GM19043 (cell line): Measurements from ENCODE around the gene MYO1D.
"Not testable (repeated sequence)": the region's sequence is repeated elsewhere in the genome, so short reads cannot be mapped to it uniquely, and the experiment has no call there.

ENCODE experiments used
- ATAC-seq: cut with Tn5 transposase; IDR thresholded peaks from one replicate; pipeline ENCODE4 v1.9.1; 2021; ENCODE audit warnings: low read depth; ENCODE audit not compliant: unreplicated experiment

MYO1D gene

DNA sequence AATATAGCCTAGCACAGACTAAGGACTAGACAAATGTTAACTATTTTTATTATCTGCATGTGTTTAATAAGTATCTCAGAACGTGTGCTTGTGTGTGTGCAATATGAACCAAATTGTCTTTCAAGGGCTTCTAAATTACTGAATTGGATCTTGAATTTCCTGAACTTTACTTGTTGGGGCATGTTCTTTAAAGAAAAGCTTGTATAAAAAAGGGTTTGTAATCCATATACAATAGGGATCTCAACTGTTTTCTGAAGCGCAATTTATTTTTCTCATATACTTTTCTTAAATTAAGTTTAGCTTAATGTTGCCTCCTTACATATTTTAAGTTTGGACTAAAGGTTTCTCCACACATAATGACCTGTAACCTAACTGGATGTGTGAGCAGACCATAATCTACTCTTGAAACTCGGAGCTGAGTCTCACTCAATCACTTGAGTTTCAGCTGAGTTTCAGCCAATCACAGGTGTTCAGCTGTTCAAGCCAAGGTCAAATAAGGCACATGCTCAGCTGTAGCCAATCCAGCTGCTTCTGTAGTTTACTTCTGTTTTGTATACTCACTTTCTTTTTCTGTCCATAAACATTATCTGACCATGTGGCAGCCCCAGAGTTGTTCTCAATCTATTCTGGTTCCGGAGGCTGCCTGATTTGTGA, 317.8 kb downstream of the MYO1D start:
- ATAC-seq, result peak; percentile 85

DNA sequence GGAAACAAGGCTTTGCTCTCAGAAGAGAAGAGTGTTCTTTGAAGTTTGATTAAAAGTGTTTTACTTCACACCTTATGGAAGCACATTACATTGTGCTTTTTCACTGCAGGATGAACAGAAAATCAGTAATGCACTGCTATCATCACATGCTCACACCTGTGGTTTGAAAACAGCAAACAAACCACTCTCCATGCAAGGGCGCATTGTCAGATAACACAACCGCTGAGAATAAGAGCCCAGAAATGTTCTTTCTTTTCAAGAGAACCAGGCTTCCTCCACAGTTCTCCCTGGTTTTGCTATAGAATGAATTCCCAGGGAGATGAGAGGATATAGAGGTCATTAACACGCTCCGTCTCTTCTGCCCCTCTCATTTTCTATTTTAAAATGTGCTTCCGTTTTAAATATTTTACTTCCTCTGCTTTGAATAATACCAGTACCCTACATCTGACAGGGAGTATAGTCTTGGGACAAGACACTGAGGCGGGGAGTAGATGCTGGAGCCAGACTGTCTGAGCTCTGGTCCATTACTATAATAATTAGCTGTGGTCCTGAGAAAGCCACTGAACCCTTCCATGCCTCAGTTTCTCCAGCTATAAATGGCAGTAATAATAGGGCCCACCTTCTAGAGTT, 318.5 kb downstream of the MYO1D start:
- ATAC-seq, result no peak

GRCh38 chr17:32555611-32556310, 321.2 kb downstream of the MYO1D start:
- no peak for ATAC-seq

DNA sequence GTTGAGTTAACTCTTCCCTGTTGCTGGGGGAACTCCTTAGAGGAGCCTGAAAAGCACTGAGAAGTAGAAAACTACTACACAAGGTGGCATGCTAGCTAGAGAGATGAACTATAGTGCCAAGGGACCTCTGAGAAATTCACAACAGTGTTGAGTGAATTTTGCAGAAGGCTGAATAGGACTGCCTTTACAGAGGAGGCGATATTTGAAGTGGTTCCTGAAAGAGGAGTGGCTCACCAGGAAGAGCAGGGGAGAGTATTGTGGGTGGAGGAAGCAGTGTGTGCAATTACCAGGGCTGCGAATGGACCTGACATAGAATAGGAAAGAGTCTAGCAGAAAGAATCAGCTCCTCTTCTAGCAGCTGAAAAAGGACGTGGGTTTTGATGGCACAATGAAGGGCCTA, 323.8 kb downstream of the MYO1D start:
- ATAC-seq, result no peak

- ATAC-seq, result no peak
These were observed 324.6 kb downstream of the MYO1D start for GRCh38 chr17:32552280-32552679.

GRCh38 chr17:32551186-32551955, 325.6 kb downstream of the MYO1D start:
- no peak for ATAC-seq

DNA sequence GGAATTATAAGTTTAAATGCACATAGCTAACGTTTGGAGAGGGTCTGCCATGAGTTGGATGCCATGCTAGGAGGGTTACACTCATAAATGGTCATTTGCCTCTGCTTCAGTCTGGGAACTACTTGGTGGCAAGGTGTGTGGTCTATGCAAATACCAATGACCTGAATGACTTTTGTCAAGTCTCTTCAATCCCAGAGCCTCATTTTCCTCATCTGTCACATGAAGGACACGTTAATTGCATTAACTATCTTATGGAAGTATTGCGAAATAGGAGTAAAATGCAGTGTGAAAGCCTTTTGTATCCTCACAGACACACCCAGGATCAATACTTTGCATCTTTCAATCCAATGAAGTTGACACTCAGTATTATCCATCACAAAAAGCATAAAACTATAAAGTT, 327.4 kb downstream of the MYO1D start:
- no peak for ATAC-seq

DNA sequence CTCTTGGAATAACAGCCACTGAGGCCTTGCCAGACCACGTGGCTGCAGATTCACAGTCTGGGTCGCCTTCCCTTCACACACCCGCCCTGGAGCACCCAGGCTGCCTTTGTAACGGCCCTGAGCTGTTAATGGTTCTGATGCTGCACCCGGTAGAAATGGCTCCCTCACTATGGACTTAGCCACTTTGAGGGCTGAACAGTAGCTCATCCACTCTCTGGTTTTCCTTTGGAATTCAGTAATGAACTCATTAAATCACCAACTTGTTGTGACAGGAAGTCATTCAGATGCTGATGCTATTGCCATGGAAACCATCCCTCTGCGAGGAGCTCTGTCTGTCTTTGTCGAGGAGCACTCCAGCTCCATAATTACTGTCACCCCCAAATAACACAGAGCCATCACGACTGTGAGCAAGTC, 330.9 kb downstream of the MYO1D start:
- no peak for ATAC-seq

DNA sequence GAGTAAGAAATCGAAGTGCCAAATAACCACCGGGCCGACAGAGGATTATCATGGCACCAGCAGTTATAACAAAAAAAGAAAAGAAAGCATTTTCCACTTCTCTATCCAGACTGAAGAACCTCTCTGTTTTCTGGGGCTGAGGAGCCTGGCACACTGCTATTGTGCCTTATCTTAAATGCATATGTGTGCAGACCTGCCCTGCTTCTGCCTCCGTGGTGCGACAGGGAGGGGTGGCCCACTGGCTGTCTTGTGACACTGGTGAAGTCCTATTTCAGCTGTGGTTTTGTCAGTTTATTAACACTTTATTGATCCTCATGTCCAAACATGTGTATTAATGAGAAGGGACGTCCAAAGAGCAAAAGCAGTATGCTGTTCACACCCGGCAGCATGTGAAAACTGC, 334.7 kb downstream of the MYO1D start:
- no peak for ATAC-seq

GRCh38 chr17:32541640-32542039, 335.3 kb downstream of the MYO1D start:
- no peak for ATAC-seq

DNA sequence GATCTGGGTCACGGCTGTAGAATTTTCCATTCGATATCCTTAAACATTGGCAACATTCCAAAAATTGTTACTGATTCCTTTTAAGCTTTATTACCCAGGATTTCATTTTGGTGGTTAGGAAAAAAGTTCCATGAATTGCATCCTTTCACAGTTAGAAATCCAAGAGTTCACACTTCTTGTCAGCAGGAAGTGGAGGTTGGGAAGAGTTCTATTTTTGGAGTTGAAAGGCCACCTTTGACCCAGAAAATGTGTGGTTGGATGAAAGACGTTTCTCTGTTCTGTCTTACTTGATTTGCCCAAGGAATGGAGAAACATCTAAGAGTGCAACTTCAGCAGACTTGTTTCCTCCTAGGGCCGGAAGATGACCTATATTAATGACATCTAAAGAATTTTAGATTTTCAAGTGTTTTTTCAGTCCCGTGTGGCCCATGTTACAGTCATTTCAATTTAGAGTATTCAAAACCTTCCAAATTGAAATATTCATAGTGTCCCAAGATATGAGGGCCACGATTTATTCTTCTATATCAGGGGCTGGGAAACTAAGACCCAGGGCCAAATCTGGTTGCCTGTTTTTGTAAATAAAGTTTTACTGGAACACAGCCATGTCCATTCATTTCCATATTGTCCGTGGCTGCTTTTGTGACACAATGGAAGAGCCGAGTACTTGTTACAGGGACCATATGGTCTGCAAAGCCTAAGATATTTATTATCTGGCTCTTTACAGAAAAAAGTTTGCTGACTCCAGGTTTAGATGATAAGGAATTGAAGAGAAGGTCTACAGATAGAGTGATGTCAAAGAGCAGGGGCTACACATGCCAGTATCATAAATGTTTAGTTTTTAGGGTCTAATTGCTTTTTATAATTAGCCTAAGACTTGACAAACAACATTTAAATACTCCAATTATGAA, 339.9 kb downstream of the MYO1D start:
- ATAC-seq, result no peak

GRCh38 chr17:32533296-32533695, 343.6 kb downstream of the MYO1D start:
- no peak for ATAC-seq

DNA sequence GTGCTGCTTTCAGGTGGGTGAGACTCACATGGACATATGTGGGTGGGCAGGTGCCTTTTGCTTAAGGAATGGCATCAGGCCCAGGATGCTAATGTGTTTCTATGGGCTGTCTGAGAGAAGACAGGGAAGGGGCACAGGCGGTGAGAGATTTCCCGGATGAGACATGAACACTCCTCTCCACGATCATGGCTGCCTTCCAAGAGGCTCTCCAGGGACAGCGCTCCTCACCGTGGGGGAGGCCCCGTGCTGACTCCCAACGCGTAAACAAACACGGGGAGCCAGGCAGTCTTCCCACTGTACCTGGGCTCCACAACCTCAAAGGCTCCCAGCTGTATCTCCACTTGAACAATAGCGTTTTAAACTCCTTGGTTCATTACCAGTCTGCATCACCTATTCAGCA, 347.3 kb downstream of the MYO1D start:
- no peak for ATAC-seq

- ATAC-seq, result no peak
These were observed 348.1 kb downstream of the MYO1D start for GRCh38 chr17:32528825-32529224.

GRCh38 chr17:32527146-32527545, 349.8 kb downstream of the MYO1D start:
- no peak for ATAC-seq

DNA sequence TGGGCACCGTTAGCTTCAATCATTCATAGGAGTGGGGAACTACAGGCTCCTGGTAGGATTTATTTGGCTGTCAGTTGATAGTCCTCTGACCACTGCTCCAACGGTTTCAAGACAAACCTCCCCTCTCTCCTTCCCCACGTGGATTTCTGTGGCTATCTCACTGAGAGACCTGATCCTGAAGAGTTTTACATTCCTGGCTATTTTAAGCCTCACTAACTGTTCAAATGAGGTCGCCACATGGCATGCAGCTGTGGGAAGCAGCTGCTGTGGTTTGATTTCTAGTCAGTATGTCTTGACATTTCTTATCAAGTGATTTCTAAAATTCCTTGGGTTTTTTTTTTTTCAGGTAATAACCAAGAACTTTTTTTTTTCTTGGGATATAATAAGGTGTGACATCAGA, 351.8 kb downstream of the MYO1D start:
- ATAC-seq, result no peak

- not testable (repeated sequence) for ATAC-seq
These were observed 352.4 kb downstream of the MYO1D start for GRCh38 chr17:32524553-32524880.

GRCh38 chr17:32523827-32524552, 352.9 kb downstream of the MYO1D start:
- ATAC-seq, result peak; percentile 40

DNA sequence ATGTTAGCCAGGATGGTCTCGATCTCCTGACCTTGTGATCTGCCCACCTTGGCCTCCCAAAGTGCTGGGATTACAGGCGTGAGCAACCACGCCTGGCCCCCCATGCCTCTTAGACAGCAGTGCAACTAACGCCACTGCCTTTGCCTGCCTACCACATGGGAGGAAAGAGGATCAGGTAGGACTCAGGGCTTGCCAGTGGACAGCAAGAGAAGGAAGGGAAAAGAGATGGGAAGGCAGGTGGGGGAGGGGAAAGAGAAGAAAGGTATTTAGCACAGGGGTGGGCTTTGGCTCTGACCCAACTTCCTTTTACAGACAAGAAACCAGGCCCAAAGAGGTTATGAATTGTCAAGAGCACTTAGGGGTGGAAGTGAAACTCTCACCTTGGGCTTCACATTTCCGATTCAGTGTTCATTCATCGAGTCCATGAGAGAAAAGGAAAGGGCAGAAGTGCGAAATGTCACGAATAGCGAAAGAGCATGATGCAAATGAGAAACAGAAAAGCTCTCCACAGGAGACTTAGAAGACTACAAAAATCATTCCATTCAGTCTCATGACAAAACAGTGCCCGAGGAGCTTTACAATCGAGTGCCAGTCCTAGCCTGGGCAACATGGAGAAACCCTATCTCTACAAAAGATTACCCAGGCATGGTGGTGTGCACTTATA, 353.8 kb downstream of the MYO1D start:
- ATAC-seq, result peak; percentile 48
